Transverse colon (tissue), 4 donors: ENCODE results near the gene SLC25A47.

ENCODE experiments used
- EP300 ChIP-seq: sonication (generic); formaldehyde crosslinking; IDR thresholded peaks from one replicate; pipeline ENCODE4 v1.6.1; 2017; ENCODE audit warnings: antibody characterized with exemption, low read depth
- POLR2A ChIP-seq: fragments of 450-650 bp; IDR thresholded peaks from one replicate; pipeline ENCODE4 v1.6.1; 2016; ENCODE audit warnings: antibody characterized with exemption, mild to moderate bottlenecking, moderate library complexity
- POLR2AphosphoS5 ChIP-seq, 3 donors: sonication (generic); formaldehyde crosslinking; IDR thresholded peaks; one replicate each; pipeline ENCODE4 v1.6.1; 2016; ENCODE audit warnings: antibody characterized with exemption in 3 of 3
- TF ChIP-seq, protein P1 (sequence below), 5 experiments: fragments of 200-600 bp in 3 of 5; fragments of 450-650 bp in 2 of 5; sonication (generic) in 3 of 5; IDR thresholded peaks; 1 replicate in 2 of 5; 2 replicates in 3 of 5; pipeline ENCODE4 v1.5.1; 2016 to 2017; ENCODE audit warnings: antibody characterized with exemption in 5 of 5, inconsistent platforms in 3 of 5, mild to moderate bottlenecking in 2 of 5, moderate library complexity in 1 of 5

DNA sequence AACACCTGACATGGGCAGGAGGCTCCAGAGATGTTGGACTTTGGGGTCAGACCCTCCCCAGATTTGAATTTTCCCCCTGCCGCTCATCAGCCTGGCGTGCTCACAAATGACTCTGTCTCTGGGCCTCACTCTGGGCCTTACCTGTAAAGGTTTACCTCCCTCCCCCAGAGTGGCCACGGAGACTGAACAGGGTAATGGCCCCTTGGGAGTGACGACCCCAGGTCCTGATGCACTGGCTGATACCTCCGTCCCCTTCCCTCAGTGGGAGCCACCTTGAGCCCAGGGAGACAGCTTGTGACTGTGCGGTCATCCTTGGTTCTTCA lies 23.9 kb upstream of the SLC25A47 start:
- TF ChIP-seq POLR2AphosphoS5 (IDR thresholded peaks at IDR 0.05): no peak
- TF ChIP-seq, protein P1, sequence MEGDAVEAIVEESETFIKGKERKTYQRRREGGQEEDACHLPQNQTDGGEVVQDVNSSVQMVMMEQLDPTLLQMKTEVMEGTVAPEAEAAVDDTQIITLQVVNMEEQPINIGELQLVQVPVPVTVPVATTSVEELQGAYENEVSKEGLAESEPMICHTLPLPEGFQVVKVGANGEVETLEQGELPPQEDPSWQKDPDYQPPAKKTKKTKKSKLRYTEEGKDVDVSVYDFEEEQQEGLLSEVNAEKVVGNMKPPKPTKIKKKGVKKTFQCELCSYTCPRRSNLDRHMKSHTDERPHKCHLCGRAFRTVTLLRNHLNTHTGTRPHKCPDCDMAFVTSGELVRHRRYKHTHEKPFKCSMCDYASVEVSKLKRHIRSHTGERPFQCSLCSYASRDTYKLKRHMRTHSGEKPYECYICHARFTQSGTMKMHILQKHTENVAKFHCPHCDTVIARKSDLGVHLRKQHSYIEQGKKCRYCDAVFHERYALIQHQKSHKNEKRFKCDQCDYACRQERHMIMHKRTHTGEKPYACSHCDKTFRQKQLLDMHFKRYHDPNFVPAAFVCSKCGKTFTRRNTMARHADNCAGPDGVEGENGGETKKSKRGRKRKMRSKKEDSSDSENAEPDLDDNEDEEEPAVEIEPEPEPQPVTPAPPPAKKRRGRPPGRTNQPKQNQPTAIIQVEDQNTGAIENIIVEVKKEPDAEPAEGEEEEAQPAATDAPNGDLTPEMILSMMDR (IDR thresholded peaks at IDR 0.05): no peak
- TF ChIP-seq EP300: no peak
- no peak for TF ChIP-seq POLR2A
